NCI-H1436 (cell line): Measurements from ENCODE around the gene WDR20.
"Not testable (repeated sequence)": the region's sequence is repeated elsewhere in the genome, so short reads cannot be mapped to it uniquely, and the experiment has no call there.

Experiments used
- DNase-seq: peaks from one replicate; lab custom pipeline; 2025; lab: John Stamatoyannopoulos, UW

Gene WDR20

GRCh38 chr14:102134021-102134420 lies 5.7 kb upstream of the WDR20 start:
- DNase-seq: not testable (repeated sequence)

DNA sequence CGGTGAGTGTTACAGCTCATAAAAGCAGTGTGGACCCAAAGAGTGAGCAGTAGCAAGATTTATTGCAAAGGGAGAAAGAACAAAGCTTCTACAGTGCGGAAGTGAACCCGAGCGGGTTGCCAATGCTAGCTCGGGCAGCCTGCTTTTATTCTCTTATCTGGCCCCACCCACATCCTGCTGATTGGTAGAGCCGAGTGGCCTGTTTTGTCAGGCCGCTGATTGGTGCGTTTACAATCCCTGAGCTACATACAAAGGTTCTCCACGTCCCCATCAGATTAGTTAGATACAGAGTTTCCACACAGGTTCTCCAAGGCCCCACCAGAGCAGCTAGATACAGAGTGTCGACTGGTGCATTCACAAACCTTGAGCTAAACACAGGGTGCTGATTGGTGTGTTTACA lies 5.0 kb upstream of the WDR20 start:
- DNase-seq: not testable (repeated sequence)

DNA sequence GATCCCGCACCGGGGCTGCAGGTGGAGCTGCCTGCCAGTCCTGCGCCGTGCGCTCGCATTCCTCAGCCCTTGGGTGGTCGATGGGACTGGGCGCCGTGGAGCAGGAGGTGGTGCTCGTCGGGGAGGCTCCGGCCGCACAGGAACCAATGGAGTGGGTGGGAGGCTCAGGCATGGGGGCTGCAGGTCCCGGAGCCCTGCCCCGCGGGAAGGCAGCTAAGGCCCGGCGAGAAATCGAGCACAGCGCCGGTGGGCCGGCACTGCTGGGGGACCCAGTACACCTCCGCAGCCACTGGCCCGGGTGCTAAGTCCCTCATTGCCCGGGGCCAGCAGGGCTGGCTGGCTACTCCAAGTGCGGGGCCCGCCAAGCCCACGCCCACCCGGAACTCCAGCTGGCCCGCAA lies 4.2 kb upstream of the WDR20 start:
- DNase-seq: not testable (repeated sequence)

- no peak for DNase-seq
These were observed 1.2 kb upstream of the WDR20 start for GRCh38 chr14:102138535-102138934.

DNA sequence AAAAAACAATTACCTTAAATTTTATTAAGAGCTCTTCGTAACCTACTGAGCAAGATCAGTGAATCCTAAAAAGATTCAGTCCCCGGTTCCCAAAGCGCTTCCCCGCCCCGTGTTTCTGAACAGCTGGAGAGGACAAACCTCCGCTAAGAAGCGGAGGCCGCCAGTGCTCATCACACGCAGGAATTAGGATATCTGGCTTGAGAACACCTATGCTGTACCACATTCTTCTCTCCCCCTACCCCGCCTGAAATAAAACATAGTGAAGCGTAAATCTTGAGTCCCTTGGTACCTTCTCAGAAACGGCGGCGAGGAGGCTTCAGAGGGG lies 774 bp upstream of the WDR20 start:
- DNase-seq: no peak

GRCh38 chr14:102140027-102140749 lies 491 bp downstream of the WDR20 start:
- no peak for DNase-seq

DNA sequence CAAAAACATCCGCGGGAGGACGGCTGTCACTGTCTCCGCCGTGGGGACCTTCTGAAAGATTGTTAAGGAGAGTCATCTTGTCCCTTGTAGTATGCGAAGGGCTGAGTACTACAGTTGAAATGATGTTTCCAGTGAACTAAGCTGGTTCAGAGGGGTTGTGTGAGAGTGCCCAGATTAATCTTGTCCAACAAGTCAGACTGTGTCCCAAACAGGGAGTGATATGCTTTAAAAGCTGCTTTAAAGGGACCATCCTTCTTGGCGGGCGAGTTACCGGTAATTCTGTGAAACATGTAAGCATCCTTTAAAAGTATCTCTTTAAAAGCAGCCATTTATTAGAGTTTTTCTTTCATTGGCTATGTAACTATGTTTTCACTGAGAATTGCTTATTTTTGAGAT lies 1.1 kb downstream of the WDR20 start:
- no peak for DNase-seq

DNA sequence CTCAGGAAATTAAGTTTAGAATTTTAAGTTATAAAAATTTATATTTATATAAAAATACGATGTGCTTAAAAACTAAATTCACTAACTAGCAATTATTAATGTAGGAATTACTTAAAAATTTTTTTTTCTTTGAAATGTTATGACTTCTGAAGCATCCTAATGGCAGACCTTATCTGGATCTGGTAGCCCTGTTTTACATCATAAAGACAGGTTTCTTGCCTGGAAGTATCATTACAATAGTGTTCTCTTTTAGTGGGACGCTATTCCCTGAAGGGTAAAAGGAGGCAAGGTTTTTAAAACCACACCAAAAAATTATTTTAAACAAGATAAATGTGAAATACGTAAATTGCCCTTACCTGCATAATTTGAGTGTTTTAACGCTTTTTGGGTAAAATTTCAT lies 2.1 kb downstream of the WDR20 start:
- no peak for DNase-seq

- DNase-seq: no peak
These were observed 5.2 kb downstream of the WDR20 start for GRCh38 chr14:102144914-102145313.

GRCh38 chr14:102145395-102145794 lies 5.7 kb downstream of the WDR20 start:
- DNase-seq: no peak

- no peak for DNase-seq
These were observed 6.7 kb downstream of the WDR20 start for GRCh38 chr14:102146423-102146822.

DNA sequence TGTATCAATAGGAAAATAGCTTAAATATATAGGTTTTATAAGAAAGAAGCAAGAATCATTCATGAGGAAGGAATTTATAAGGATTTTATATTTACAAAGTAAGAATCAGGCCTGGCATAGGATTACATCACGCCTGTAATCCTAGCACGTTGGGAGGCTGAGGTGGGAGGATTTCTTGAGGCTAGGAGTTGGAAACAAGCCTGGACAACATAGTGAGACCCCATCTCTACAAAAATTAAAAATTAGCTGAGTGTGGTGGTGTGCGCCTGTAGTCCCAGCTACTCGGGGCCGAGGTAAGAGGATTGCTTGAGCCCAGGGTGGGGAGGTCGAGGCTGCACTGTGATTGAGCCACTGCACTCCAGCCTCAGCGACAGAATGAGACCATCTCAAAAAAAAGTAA lies 10.4 kb downstream of the WDR20 start:
- DNase-seq: no peak

GRCh38 chr14:102150744-102151143 lies 11.0 kb downstream of the WDR20 start:
- DNase-seq: no peak

DNA sequence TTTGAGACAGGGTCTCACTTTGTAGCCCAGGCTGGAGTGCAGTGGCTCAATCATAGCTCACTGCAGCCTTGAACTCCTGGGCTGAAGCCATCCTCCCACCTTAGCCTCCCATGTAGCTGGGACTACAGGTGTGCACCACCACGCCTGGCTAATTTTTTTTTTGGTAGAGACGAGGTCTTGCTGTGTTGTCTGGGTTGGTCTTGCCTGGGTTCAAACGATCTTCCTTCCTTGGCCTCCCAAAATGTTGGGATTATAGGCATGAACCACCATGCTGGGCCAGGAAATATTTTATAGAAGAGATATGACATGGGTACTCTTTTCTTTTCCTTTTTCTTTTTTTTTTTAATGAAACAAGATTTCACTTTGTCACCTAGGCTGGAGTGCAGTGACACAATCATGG lies 11.7 kb downstream of the WDR20 start:
- not testable (repeated sequence) for DNase-seq

- DNase-seq: no peak
These were observed 14.4 kb downstream of the WDR20 start for GRCh38 chr14:102154121-102154520.

GRCh38 chr14:102154821-102155549 lies 15.3 kb downstream of the WDR20 start:
- DNase-seq: no peak

GRCh38 chr14:102157346-102157745 lies 17.6 kb downstream of the WDR20 start:
- DNase-seq: no peak

- DNase-seq: no peak
These were observed 19.1 kb downstream of the WDR20 start for GRCh38 chr14:102158797-102159196.

- no peak for DNase-seq
These were observed 20.1 kb downstream of the WDR20 start for GRCh38 chr14:102159841-102160240.

- DNase-seq: no peak
These were observed 22.8 kb downstream of the WDR20 start for GRCh38 chr14:102162487-102162886.

DNA sequence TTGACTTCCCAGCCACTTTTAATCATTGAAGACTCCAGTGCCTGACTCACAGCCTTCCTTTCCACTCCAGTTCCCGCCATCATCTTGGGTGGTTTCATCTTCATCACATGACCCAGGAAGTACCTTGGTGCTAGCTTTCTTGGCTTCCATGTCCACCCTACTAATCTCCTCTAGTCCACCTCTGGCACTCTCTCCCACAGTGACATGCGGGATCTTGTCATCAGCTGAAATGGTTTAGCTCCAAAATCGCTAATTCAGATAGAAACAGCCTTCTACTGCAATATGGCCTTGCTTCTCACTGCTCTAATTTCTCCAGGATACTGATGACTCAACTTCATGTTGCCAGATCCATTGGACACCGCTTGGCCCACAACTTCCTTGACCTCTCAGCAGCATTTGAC lies 24.5 kb downstream of the WDR20 start:
- DNase-seq: no peak

DNA sequence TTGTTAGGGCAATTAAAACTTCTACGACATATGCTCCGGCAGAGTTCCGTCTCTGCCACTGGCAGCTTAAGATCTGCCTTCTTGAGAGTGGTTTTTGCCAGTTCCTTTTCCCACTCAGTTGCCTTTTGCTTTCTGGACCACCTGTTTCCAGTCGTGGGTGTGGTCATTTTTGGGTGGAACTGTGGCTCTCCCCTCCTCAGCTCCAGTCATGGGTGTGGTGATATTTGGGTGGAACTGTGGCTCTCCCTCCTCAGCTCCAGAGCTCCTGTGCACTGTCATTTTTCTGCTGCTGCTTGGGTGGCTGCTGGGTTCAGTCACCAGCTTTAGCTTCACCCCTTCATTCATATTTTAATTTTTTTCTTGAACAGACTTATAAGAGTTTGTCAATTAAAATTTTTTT lies 25.3 kb downstream of the WDR20 start:
- no peak for DNase-seq

DNA sequence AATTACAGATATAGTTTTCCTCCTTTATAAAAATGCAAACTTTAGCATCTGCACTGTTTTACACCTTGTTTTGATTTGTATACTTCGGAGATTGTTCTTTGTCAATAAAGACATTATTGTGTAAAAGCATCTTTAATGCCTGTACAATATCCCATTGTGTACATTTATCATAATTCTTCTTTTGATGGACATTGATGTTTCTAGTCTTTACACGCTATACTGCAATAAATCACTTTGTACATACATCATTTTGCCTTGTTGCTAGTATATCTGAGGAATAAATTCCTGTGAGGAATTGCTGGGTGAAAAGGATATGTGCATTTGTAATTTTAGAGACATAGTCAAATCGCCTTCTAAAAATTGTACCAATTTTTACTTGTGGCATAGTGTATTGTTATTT lies 30.4 kb downstream of the WDR20 start:
- DNase-seq: no peak
